Psoas muscle (tissue), 8 donors: Measurements from ENCODE around the gene ERMN. TPM values are rescaled to one million over a fixed set of nuclear protein-coding genes. Genes with fewer than 3 reads are reported as not detected.

Source experiments
- ATAC-seq, 4 donors: fragments of 200-7000 bp; cut with Tn5 transposase; one replicate each; pipeline ENCODE4 v1.9.1; 2020; ENCODE audit warnings: moderate library complexity in 3 of 4, mild to moderate bottlenecking in 2 of 4
- DNase-seq, 2 donors: peaks; one replicate each; pipeline ENCODE4 v3.0.0-alpha.2; 2020
- H3K27ac ChIP-seq: fragments of 200-600 bp; one replicate; pipeline ENCODE4 v1.8.0; 2022
- H3K27me3 ChIP-seq, 3 donors: fragments of 200-600 bp in 1 of 3; one replicate each; pipeline versions ENCODE4 v1.6.1 to v1.8.0; 2013 to 2022; ENCODE audit warnings: low read length in 2 of 3, mild to moderate bottlenecking in 2 of 3, moderate library complexity in 1 of 3; ENCODE audit not compliant: insufficient read depth in 3 of 3
- H3K36me3 ChIP-seq, 2 donors: fragments of 200-600 bp in 1 of 2; one replicate each; pipeline versions ENCODE4 v1.6.1 to v1.8.0; 2013 to 2022; ENCODE audit warnings: low read depth in 1 of 2, mild to moderate bottlenecking in 1 of 2, moderate library complexity in 1 of 2; ENCODE audit not compliant: insufficient read depth in 1 of 2
- H3K4me1 ChIP-seq: fragments of 200-600 bp; one replicate; pipeline ENCODE4 v1.8.0; 2022
- H3K4me3 ChIP-seq: fragments of 200-600 bp; one replicate; pipeline ENCODE4 v1.8.0; 2022; ENCODE audit warnings: mild to moderate bottlenecking
- H3K9me3 ChIP-seq: fragments of 200-600 bp; one replicate; pipeline ENCODE4 v1.8.0; 2022
- WGBS, 3 donors: extraction: QIAGEN DNeasy Blood & Tissue Kit; methylation state at CpG; one replicate each; pipeline versions ENCODE4 v1.1.6 to v1.1.7; 2013; 5-methylcytosine and 5-hydroxymethylcytosine counted together
- intact Hi-C, 2 donors: fragments of 100-400 bp; cut with DNase I; formaldehyde crosslinking; loops; one replicate each; pipeline versions ENCODE4 v1.11.0 to v1.14.2; 2022
- polyA plus RNA-seq, 3 donors: library from polyadenylated mRNA; stranded (reverse); fragments of 200-250 nt; gene quantifications; one replicate each; pipeline ENCODE4 v1.2.3, GENCODE V29; 2013
- total RNA-seq, 4 donors: library from RNA; stranded (reverse); fragmentation: NEBNext Ultra II Directional in 2 of 4; extraction: Animal tissue kit (Norgen Biotek cat#: 25700) in 2 of 4; gene quantifications; one replicate each; pipeline versions ENCODE4 v1.2.1 to v1.2.4, GENCODE V29; 2021 to 2023
- TF ChIP-seq, protein P1 (sequence below): fragments of 200-600 bp; IDR thresholded peaks from one replicate; pipeline ENCODE4 v1.8.0; 2022; ENCODE audit warnings: antibody characterized with exemption
- donor health status: healthy with polysubstance abuse.
- donor health status: DM: no; HTN: no; CAD: no; lungs with moderate emphysema.
- donor health status: Bipolar disorder and iron deficiency.
- donor health status: healthy.
- donor health status: DM: yes; HTN: yes; CAD: no.
- donor health status: DM: no; HTN: no; CAD: no.
- donor health status: DM: no; HTN: no; CAD: no.
- donor health status: DM: yes; HTN: yes; CAD: no.

The ERMN gene
- total and polyA plus RNA-seq, 7 donors: 0.05 to 0.08 TPM; not detected in 5

GRCh38 chr2:157309878-157310277 is 15.7 kb downstream of the ERMN start:
- Histone ChIP-seq H3K4me3 (no peak overlapping the region), H3K36me3 (no peaks in the 10 kb centered on the region), H3K27me3 (peaks cover 0 to 6% (median 0%) of the 10 kb centered on the region in 3 donors), H3K27ac (no peak overlapping the region), H3K4me1 (no peaks in the 10 kb centered on the region), H3K9me3 (no peaks in the 10 kb centered on the region)
- DNase-seq (no peak), ATAC-seq (no peak)
- TF ChIP-seq, protein P1, sequence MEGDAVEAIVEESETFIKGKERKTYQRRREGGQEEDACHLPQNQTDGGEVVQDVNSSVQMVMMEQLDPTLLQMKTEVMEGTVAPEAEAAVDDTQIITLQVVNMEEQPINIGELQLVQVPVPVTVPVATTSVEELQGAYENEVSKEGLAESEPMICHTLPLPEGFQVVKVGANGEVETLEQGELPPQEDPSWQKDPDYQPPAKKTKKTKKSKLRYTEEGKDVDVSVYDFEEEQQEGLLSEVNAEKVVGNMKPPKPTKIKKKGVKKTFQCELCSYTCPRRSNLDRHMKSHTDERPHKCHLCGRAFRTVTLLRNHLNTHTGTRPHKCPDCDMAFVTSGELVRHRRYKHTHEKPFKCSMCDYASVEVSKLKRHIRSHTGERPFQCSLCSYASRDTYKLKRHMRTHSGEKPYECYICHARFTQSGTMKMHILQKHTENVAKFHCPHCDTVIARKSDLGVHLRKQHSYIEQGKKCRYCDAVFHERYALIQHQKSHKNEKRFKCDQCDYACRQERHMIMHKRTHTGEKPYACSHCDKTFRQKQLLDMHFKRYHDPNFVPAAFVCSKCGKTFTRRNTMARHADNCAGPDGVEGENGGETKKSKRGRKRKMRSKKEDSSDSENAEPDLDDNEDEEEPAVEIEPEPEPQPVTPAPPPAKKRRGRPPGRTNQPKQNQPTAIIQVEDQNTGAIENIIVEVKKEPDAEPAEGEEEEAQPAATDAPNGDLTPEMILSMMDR: no peak
- intact Hi-C loops: no loop called here
- 82 to 94% (median 85%) methylated on average over 2 of the region's 2 CpGs for WGBS, 3 donors

GRCh38 chr2:157307021-157307420 is 18.6 kb downstream of the ERMN start:
- WGBS, 3 donors: 42 to 65% (median 62%) methylated on average over 1 of the region's 1 CpG
- TF ChIP-seq, protein P1: no peak
- Histone ChIP-seq H3K27ac (no peak overlapping the region), H3K4me3 (no peak overlapping the region), H3K27me3 (peaks cover 0 to 7% (median 0%) of the 10 kb centered on the region in 3 donors), H3K36me3 (no peaks in the 10 kb centered on the region), H3K9me3 (no peaks in the 10 kb centered on the region), H3K4me1 (no peaks in the 10 kb centered on the region)
- intact Hi-C loops: no loop called here
- ATAC-seq: no peak
- no peak for DNase-seq

DNA sequence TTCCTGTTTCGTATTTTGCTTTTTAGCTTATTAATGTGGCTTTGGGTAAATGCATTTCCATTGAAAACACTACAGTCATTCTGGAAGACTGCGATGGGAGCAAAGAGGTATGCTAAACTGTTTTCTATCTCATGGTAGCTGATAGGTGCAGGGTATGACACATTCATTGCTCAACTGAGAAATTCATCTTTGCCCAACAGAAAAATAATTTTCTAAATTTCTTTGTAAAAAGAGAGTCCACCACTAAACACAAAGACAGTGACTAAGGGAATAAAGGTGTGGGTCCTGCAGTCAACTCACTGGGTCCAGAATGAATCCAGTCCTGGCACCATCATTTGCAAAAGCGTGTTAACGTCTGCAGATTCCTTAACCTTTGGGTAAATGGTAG is 19.9 kb downstream of the ERMN start:
- WGBS, 3 donors: 84 to 87% (median 86%) methylated on average over 4 of the region's 4 CpGs
- TF ChIP-seq, protein P1: no peak
- intact Hi-C loops: no loop called here
- ATAC-seq: no peak
- no peaks in the 10 kb centered on the region for H3K36me3 ChIP-seq
- DNase-seq: no peak
- no peak overlapping the region for H3K4me3 ChIP-seq
- H3K27ac ChIP-seq: no peak overlapping the region
- H3K4me1 ChIP-seq: no peaks in the 10 kb centered on the region
- no peaks in the 10 kb centered on the region for H3K9me3 ChIP-seq
- peaks cover 0 to 7% (median 0%) of the 10 kb centered on the region in 3 donors for H3K27me3 ChIP-seq

DNA sequence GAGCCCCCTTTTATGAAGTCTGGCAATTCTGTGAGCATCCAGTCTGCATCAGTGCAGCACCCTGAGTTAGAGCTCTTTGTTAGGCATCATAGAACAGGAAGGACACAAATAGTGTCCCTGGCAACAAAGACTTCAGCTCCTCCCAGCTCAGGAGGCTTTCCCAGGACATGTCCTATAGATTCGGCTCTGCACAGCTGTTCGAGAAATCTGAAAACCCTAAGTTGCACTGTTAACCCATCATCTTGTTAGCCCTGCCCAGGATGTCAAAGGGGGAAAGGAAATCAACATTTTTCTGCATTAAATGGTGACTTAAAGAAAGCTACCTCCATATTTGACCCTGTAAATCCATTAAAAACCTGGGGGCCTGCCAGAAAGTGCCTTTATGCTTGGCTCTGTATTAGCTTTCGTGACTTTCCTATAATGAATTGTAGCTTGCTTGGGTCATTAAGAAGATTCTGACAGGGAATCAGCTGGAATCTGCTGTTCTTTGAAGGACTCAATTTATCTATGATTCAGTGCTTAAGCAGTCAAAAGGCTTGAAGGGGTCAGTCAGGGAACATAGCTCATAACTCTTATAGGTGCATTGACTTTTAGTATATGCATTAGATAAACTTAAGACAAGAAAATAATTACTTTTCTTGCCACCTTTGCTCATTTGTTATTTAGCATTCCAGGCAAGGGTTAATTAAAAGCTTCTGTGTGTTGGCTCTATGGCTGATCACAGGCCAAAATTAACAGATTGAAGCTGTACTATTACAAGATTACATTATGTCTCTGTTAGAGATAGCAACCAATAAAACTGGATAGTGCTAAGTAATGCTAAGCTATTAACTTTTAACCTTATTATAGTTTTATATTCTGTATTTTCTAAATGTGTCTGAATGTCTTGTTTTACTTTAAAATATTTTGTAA is 20.6 kb downstream of the ERMN start:
- intact Hi-C loops: no loop called here
- WGBS, 3 donors: 20 to 23% (median 21%) methylated on average over 3 of the region's 3 CpGs
- Histone ChIP-seq H3K9me3 (no peaks in the 10 kb centered on the region), H3K4me1 (no peaks in the 10 kb centered on the region), H3K27me3 (peaks cover 0 to 6% (median 0%) of the 10 kb centered on the region in 3 donors), H3K36me3 (no peaks in the 10 kb centered on the region), H3K4me3 (no peak overlapping the region), H3K27ac (no peak overlapping the region)
- TF ChIP-seq, protein P1: no peak
- DNase-seq (no peak), ATAC-seq (no peak)
